SK-N-SH (cell line): ENCODE data around the gene SEC24D. TPM values are rescaled to one million over a fixed set of nuclear protein-coding genes. Genes with fewer than 3 reads are reported as not detected.

ENCODE experiments used
- CTCF ChIA-PET: fragments of 300-600, 350-600 bp; formaldehyde crosslinking; extraction: SDS; loops from one replicate; lab custom pipeline; 2021; lab: Yijun Ruan, JAX
- POLR2A ChIA-PET: fragments of 350-600 bp; sonication (Branson Sonifier 250); formaldehyde crosslinking; extraction: SDS; loops from one replicate; lab custom pipeline; 2020; ENCODE audit warnings: antibody characterized with exemption, inconsistent platforms; lab: Yijun Ruan, JAX
- DNase-seq: peaks from one replicate; pipeline ENCODE4 v3.0.0; 2012
- H2AFZ ChIP-seq: fragments of 200-600 bp; sonication (generic); 2 replicates; pipeline ENCODE4 v1.8.1; 2016; ENCODE audit warnings: antibody characterized with exemption, mild to moderate bottlenecking, low read depth
- H3F3A ChIP-seq: fragments of 200-600 bp; sonication (generic); replicated peaks from 2 replicates; pipeline ENCODE3; 2016; ENCODE audit warnings: antibody characterized with exemption, mild to moderate bottlenecking; ENCODE audit not compliant: insufficient read depth
- H3K27ac ChIP-seq, 2 experiments: fragments of 200-500 bp in 1 of 2; fragments of 200-600 bp in 1 of 2; sonication (Bioruptor generic) in 1 of 2; sonication (generic), shearing (Covaris generic) in 1 of 2; 2 replicates each; pipeline versions ENCODE4 v1.5.1 to v1.6.1; 2014 to 2016; ENCODE audit warnings: low read depth in 2 of 2, inconsistent platforms in 1 of 2, low read length in 1 of 2, mild to moderate bottlenecking in 1 of 2, mixed read lengths in 1 of 2
- H3K27me3 ChIP-seq: fragments of 200-600 bp; sonication (generic), shearing (Covaris generic); 2 replicates; pipeline ENCODE4 v1.6.1; 2016; ENCODE audit warnings: mixed run types; ENCODE audit not compliant: insufficient read depth
- H3K36me3 ChIP-seq, 2 experiments: fragments of 200-500 bp in 1 of 2; fragments of 200-600 bp in 1 of 2; sonication (Bioruptor generic) in 1 of 2; sonication (generic) in 1 of 2; replicated peaks in 1 of 2; 2 replicates each; pipeline versions ENCODE3 to v1.5.1; 2014 to 2016; ENCODE audit warnings: low read length in 1 of 2, mild to moderate bottlenecking in 1 of 2; ENCODE audit not compliant: insufficient read depth in 2 of 2, control insufficient read depth in 1 of 2
- H3K4me1 ChIP-seq, 2 experiments: fragments of 200-500 bp in 1 of 2; fragments of 200-600 bp in 1 of 2; sonication (Bioruptor generic) in 1 of 2; sonication (generic), shearing (Covaris generic) in 1 of 2; 2 replicates each; pipeline versions ENCODE4 v1.5.1 to v1.6.1; 2014 to 2016; ENCODE audit warnings: low read depth in 1 of 2, low read length in 1 of 2, mixed run types in 1 of 2; ENCODE audit not compliant: insufficient read depth in 2 of 2, control insufficient read depth in 1 of 2
- H3K4me2 ChIP-seq: fragments of 200-600 bp; sonication (generic), shearing (Covaris generic); 2 replicates; pipeline ENCODE4 v1.6.1; 2017; ENCODE audit warnings: mixed run types
- H3K4me3 ChIP-seq, 2 experiments: fragments of 200-500 bp in 1 of 2; fragments of 200-600 bp in 1 of 2; sonication (Bioruptor generic) in 1 of 2; sonication (generic), shearing (Covaris generic) in 1 of 2; 2 replicates each; pipeline versions ENCODE4 v1.5.1 to v1.8.1; 2014 to 2016; ENCODE audit warnings: low read depth in 2 of 2, inconsistent platforms in 1 of 2, low read length in 1 of 2, mild to moderate bottlenecking in 1 of 2, mixed read lengths in 1 of 2, moderate library complexity in 1 of 2
- H3K79me2 ChIP-seq: fragments of 200-600 bp; sonication (generic); 2 replicates; pipeline ENCODE4 v1.8.1; 2017; ENCODE audit warnings: mild to moderate bottlenecking; ENCODE audit not compliant: insufficient read depth
- H3K9ac ChIP-seq: fragments of 200-600 bp; sonication (generic); 2 replicates; pipeline ENCODE4 v1.6.1; 2017; ENCODE audit warnings: mixed run types
- H3K9me2 ChIP-seq: fragments of 200-600 bp; sonication (generic); 2 replicates; pipeline ENCODE4 v1.6.1; 2017; ENCODE audit warnings: mixed run types
- H3K9me3 ChIP-seq: fragments of 200-600 bp; sonication (generic); 2 replicates; pipeline ENCODE4 v1.6.1; 2017; ENCODE audit warnings: mixed run types, mild to moderate bottlenecking, moderate library complexity
- H4K20me1 ChIP-seq: fragments of 200-600 bp; sonication (generic); 2 replicates; pipeline ENCODE4 v1.6.1; 2017; ENCODE audit warnings: mild to moderate bottlenecking, mixed run types; ENCODE audit not compliant: insufficient read depth
- CTCF ChIP-seq: fragments of 200-600 bp; sonication (generic); IDR thresholded peaks from 2 replicates; pipeline ENCODE4 v1.6.1; 2017; ENCODE audit warnings: antibody characterized with exemption, mild to moderate bottlenecking, moderate library complexity
- EP300 ChIP-seq, 2 experiments: IDR thresholded peaks; 2 replicates each; pipeline versions ENCODE4 v1.4.0 to v1.6.1; 2012; ENCODE audit warnings: borderline replicate concordance in 1 of 2, low read depth in 1 of 2, low read length in 1 of 2
- FOSL2 ChIP-seq: IDR thresholded peaks from 2 replicates; pipeline ENCODE4 v1.4.0; 2012; ENCODE audit warnings: low read depth, mild to moderate bottlenecking, moderate library complexity, borderline replicate concordance
- FOXM1 ChIP-seq: IDR thresholded peaks from 2 replicates; pipeline ENCODE4 v1.4.0; 2012; ENCODE audit warnings: low read depth, mild to moderate bottlenecking
- GABPA ChIP-seq: IDR thresholded peaks from 2 replicates; pipeline ENCODE4 v1.4.0; 2012; ENCODE audit warnings: low read depth, mild to moderate bottlenecking
- GATA2 ChIP-seq: sonication (generic); formaldehyde crosslinking; IDR thresholded peaks from 2 replicates; pipeline ENCODE4 v1.5.0; 2020; ENCODE audit warnings: mild to moderate bottlenecking, missing genetic modification reagents
- JUND ChIP-seq: IDR thresholded peaks from 2 replicates; pipeline ENCODE4 v1.4.0; 2012
- RAD21 ChIP-seq: IDR thresholded peaks from 2 replicates; pipeline ENCODE4 v1.6.1; 2012; ENCODE audit warnings: mild to moderate bottlenecking, low read length
- RCOR1 ChIP-seq: fragments of 150-350 bp; IDR thresholded peaks from 2 replicates; pipeline ENCODE4 v1.6.1; 2017; ENCODE audit warnings: antibody characterized with exemption, low read length
- RFX5 ChIP-seq: IDR thresholded peaks from 2 replicates; pipeline ENCODE4 v1.6.1; 2012; ENCODE audit warnings: mild to moderate bottlenecking, improper control_type of control experiment, low read length
- RXRA ChIP-seq: IDR thresholded peaks from 2 replicates; pipeline ENCODE4 v1.4.0; 2012; ENCODE audit warnings: low read depth, mild to moderate bottlenecking, borderline replicate concordance
- SIN3A ChIP-seq: IDR thresholded peaks from 2 replicates; pipeline ENCODE4 v1.6.1; 2012; ENCODE audit warnings: low read depth, mild to moderate bottlenecking, low read length, moderate library complexity, borderline replicate concordance
- SMC3 ChIP-seq: IDR thresholded peaks from 2 replicates; pipeline ENCODE4 v1.6.1; 2012; ENCODE audit warnings: low read depth, low read length, improper control_type of control experiment
- TEAD4 ChIP-seq: IDR thresholded peaks from 2 replicates; pipeline ENCODE4 v1.4.0; 2012; ENCODE audit warnings: mild to moderate bottlenecking, borderline replicate concordance; ENCODE audit not compliant: insufficient read depth
- USF1 ChIP-seq: IDR thresholded peaks from 2 replicates; pipeline ENCODE4 v1.4.0; 2012; ENCODE audit warnings: low read depth, borderline replicate concordance
- USF2 ChIP-seq: fragments of 150-350 bp; IDR thresholded peaks from 2 replicates; pipeline ENCODE4 v1.6.1; 2017; ENCODE audit warnings: antibody characterized with exemption, low read length, low read depth, borderline replicate concordance
- YY1 ChIP-seq: IDR thresholded peaks from 2 replicates; pipeline ENCODE4 v1.4.0; 2012; ENCODE audit warnings: low read depth, mild to moderate bottlenecking
- WGBS: methylation state at CpG from one replicate; pipeline ENCODE4 v1.1.6; 2017; ENCODE audit warnings: low lambda C conversion rate; 5-methylcytosine and 5-hydroxymethylcytosine counted together
- polyA plus RNA-seq, 3 experiments: library from polyadenylated mRNA; depleted of rRNA; stranded (reverse); fragments of >200 nt; gene quantifications; 2 replicates each; pipeline ENCODE4 v1.2.3, GENCODE V29; 2012

The SEC24D gene
- polyA plus RNA-seq, 1 of the 3 experiments (the other 2 are of a cell fraction), result 32.2 TPM

GRCh38 chr4:118883861-118884260 lies 47.9 kb upstream of the SEC24D start:
- POLR2A ChIA-PET, result no interaction called here
- Histone ChIP-seq H3K27me3 (no peaks in the 10 kb centered on the region), H3K36me3 (no peaks in the 10 kb centered on the region), H3K4me1 (peaks cover 0 to 3% of the 10 kb centered on the region in 2 experiments; a peak in 2 of 4 replicates), H3K9me2 (no peaks in the 10 kb centered on the region; the same call in 1 of the 2 replicates), H3K4me2 (no peak overlapping the region), H3K9ac (no peak overlapping the region), H3K27ac (no peak overlapping the region; a peak in 2 of 4 replicates), H3K9me3 (no peaks in the 10 kb centered on the region), H4K20me1 (no peaks in the 10 kb centered on the region), H3K79me2 (no peaks in the 10 kb centered on the region), H3F3A (peaks cover 6% of the 10 kb centered on the region), H3K4me3 (no peak overlapping the region), H2AFZ (no peak overlapping the region)
- peak; percentile 44 for DNase-seq
- CTCF ChIA-PET, result interaction anchor here (0.8 to 3.3 kb wide), 14 partner anchors 10 to 200 kb away, joined by 3 to 16 read pairs (median 4); no protein-coding TSS in a partner anchor
- WGBS, result 54% methylated on average over 1 of the region's 1 CpG
- no peak for TF ChIP-seq RFX5
- peak; percentile 42 for TF ChIP-seq CTCF
- peak; percentile 29 for TF ChIP-seq RAD21

- peaks cover 0 to 3% of the 10 kb centered on the region in 2 experiments; a peak in 2 of 4 replicates for H3K4me1 ChIP-seq
- no peaks in the 10 kb centered on the region for H3K27me3 ChIP-seq
- no peaks in the 10 kb centered on the region for H3F3A ChIP-seq
- H3K9ac ChIP-seq, result no peak overlapping the region
- WGBS, result 97% methylated on average over 11 of the region's 12 CpGs
- no peak overlapping the region for H3K4me3 ChIP-seq
- ChIA-PET POLR2A (no interaction called here), CTCF (interaction anchor here (1.2 to 3.3 kb wide), 2 partner anchors 8 to 17 kb away, joined by 3 to 16 read pairs; no protein-coding TSS in a partner anchor)
- TF ChIP-seq RFX5, result no peak
- TF ChIP-seq USF1, result no peak
- TF ChIP-seq YY1, result no peak
- TF ChIP-seq SIN3A, result no peak
- no peak for TF ChIP-seq GABPA
- no peak for TF ChIP-seq RXRA
- no peak for TF ChIP-seq RCOR1
- TF ChIP-seq EP300 (IDR thresholded peaks at IDR 0.05; ENCODE audit: borderline replicate concordance in 1 of 2, low read depth in 1 of 2, low read length in 1 of 2), result no peak
- TF ChIP-seq FOXM1, result no peak
- no peak for TF ChIP-seq SMC3
- TF ChIP-seq FOSL2, result no peak
- TF ChIP-seq GATA2 (CRISPR knock-in tag), result no peak
- TF ChIP-seq RAD21, result no peak
- no peak for TF ChIP-seq USF2
- no peak for TF ChIP-seq JUND
- TF ChIP-seq TEAD4, result no peak
- no peak overlapping the region for H3K27ac ChIP-seq
- H3K9me3 ChIP-seq, result no peaks in the 10 kb centered on the region
- H3K9me2 ChIP-seq, result no peaks in the 10 kb centered on the region; the same call in 1 of the 2 replicates
- no peak overlapping the region for H3K4me2 ChIP-seq
- H4K20me1 ChIP-seq, result no peaks in the 10 kb centered on the region
- H2AFZ ChIP-seq, result no peak overlapping the region
- no peak for DNase-seq
- no peaks in the 10 kb centered on the region for H3K36me3 ChIP-seq
- no peaks in the 10 kb centered on the region for H3K79me2 ChIP-seq
These were observed 45.7 kb upstream of the SEC24D start for GRCh38 chr4:118881512-118882146.
